ENCODE data around the gene KY. TPM values are rescaled to one million over a fixed set of nuclear protein-coding genes. Genes with fewer than 3 reads are reported as not detected.

The KY gene
- total RNA-seq, 4 donors from 2014 or later = 0.09 to 0.13 TPM; not detected in 2

- ATAC-seq (ENCODE audit: low FRiP score) (peak; percentile 9), DNase-seq (ENCODE audit: low spot score) (no peak)
- no peak for TF ChIP-seq CTCF (IDR thresholded peaks at IDR 0.05)
Measured at GRCh38 chr3:134663721-134664456, 13.1 kb upstream of the KY start.

GRCh38 chr3:134660046-134660441, 9.2 kb upstream of the KY start:
- DNase-seq (ENCODE audit: low spot score) (no peak), ATAC-seq (ENCODE audit: low FRiP score) (no peak)
- TF ChIP-seq CTCF (IDR thresholded peaks at IDR 0.05) = no peak

GRCh38 chr3:134659391-134660045, 8.7 kb upstream of the KY start:
- TF ChIP-seq CTCF (IDR thresholded peaks at IDR 0.05) = no peak
- ATAC-seq (ENCODE audit: low FRiP score) (no peak), DNase-seq (ENCODE audit: low spot score) (no peak)

- TF ChIP-seq CTCF (IDR thresholded peaks at IDR 0.05) = no peak
- DNase-seq (ENCODE audit: low spot score) (no peak), ATAC-seq (ENCODE audit: low FRiP score) (no peak)
Measured at GRCh38 chr3:134658555-134658954, 7.7 kb upstream of the KY start.

- ATAC-seq (ENCODE audit: low FRiP score) = no peak
- no peak for DNase-seq (ENCODE audit: low spot score)
- TF ChIP-seq CTCF (IDR thresholded peaks at IDR 0.05) = no peak
Measured at GRCh38 chr3:134656211-134656800, 5.5 kb upstream of the KY start.

GRCh38 chr3:134655706-134656105, 4.9 kb upstream of the KY start:
- TF ChIP-seq CTCF (IDR thresholded peaks at IDR 0.05) = no peak
- DNase-seq (ENCODE audit: low spot score) (no peak), ATAC-seq (ENCODE audit: low FRiP score) (no peak)
